Measurements from ENCODE around the gene PLEKHG4B. TPM values are rescaled to one million over a fixed set of nuclear protein-coding genes. Genes with fewer than 3 reads are reported as not detected.

Gene PLEKHG4B
- total RNA-seq, 1 experiment from 2014 or later, result 0.02 TPM

- Histone ChIP-seq H3K9me3 (ENCODE audit: control insufficient read depth in 1 of 2, insufficient read depth in 1 of 2, low read depth in 1 of 2, low read length in 2 of 2) (no peaks in the 10 kb centered on the region), H3K9ac (ENCODE audit: low read length) (no peak overlapping the region), H3K27me3 (ENCODE audit: insufficient read depth, low read length) (peaks cover 8% of the 10 kb centered on the region; the same call in 1 of the 2 replicates), H3K27ac (ENCODE audit: low read depth, low read length) (no peak overlapping the region), H3K36me3 (ENCODE audit: control insufficient read depth in 1 of 2, insufficient read depth in 2 of 2, low read length in 2 of 2) (no peaks in the 10 kb centered on the region), H3K79me2 (ENCODE audit: insufficient read depth, low read length) (no peaks in the 10 kb centered on the region), H4K20me1 (ENCODE audit: insufficient read depth) (no peaks in the 10 kb centered on the region), H3K4me1 (ENCODE audit: control insufficient read depth in 1 of 2, insufficient read depth in 2 of 2, low read length in 2 of 2) (peaks cover 3 to 5% of the 10 kb centered on the region in 2 experiments; a peak in 1 of 4 replicates), H3K4me3 (replicated peaks in 1 of 2; ENCODE audit: low read depth in 1 of 2, low read length in 2 of 2) (no peak overlapping the region), H3K9me2 (ENCODE audit: insufficient read depth) (no peaks in the 10 kb centered on the region), H3K4me2 (ENCODE audit: low read length) (no peak overlapping the region), H2AFZ (ENCODE audit: low read depth, low read length, poor library complexity, severe bottlenecking) (no peak overlapping the region)
- ChIA-PET RAD21 (ENCODE audit: low non-redundant PET in 1 of 2, low total read pairs in 2 of 2, uncharacterized antibody in 2 of 2, unreplicated experiment in 2 of 2) (no interaction called here), CTCF (interaction anchor here (1.5 kb wide), 1 partner anchor 7 kb away, joined by 5 read pairs; no protein-coding TSS in a partner anchor), POLR2A (no interaction called here)
- no peak for ATAC-seq
- TF ChIP-seq CEBPB (IDR thresholded peaks at IDR 0.05; ENCODE audit: low read depth) (no peak), SIN3A (IDR thresholded peaks at IDR 0.05; ENCODE audit: low read depth) (no peak), FOSL1 (IDR thresholded peaks at IDR 0.05; ENCODE audit: low read depth) (no peak), RAD21 (IDR thresholded peaks at IDR 0.05; ENCODE audit: low read depth) (no peak), SRF (IDR thresholded peaks at IDR 0.05; ENCODE audit: low read depth) (no peak), JUND (IDR thresholded peaks at IDR 0.05) (no peak), POLR2AphosphoS5 (IDR thresholded peaks at IDR 0.05; ENCODE audit: low read depth, low read length) (no peak), TCF7L2 (IDR thresholded peaks at IDR 0.05; ENCODE audit: borderline replicate concordance, extremely low read depth, insufficient read depth, insufficient read length) (no peak), ZNF274 (IDR thresholded peaks at IDR 0.05; ENCODE audit: low read depth, low read length) (no peak), EZH2 (IDR thresholded peaks at IDR 0.05) (no peak), ELF1 (IDR thresholded peaks at IDR 0.05; ENCODE audit: borderline replicate concordance, low read depth) (no peak), EZH2phosphoT487 (IDR thresholded peaks at IDR 0.05; ENCODE audit: borderline replicate concordance) (no peak), REST (IDR thresholded peaks at IDR 0.05; ENCODE audit: low read depth) (no peak), ZFX (IDR thresholded peaks at IDR 0.05) (no peak), ATF3 (IDR thresholded peaks at IDR 0.05) (no peak)
- TF ChIP-seq, protein P1, sequence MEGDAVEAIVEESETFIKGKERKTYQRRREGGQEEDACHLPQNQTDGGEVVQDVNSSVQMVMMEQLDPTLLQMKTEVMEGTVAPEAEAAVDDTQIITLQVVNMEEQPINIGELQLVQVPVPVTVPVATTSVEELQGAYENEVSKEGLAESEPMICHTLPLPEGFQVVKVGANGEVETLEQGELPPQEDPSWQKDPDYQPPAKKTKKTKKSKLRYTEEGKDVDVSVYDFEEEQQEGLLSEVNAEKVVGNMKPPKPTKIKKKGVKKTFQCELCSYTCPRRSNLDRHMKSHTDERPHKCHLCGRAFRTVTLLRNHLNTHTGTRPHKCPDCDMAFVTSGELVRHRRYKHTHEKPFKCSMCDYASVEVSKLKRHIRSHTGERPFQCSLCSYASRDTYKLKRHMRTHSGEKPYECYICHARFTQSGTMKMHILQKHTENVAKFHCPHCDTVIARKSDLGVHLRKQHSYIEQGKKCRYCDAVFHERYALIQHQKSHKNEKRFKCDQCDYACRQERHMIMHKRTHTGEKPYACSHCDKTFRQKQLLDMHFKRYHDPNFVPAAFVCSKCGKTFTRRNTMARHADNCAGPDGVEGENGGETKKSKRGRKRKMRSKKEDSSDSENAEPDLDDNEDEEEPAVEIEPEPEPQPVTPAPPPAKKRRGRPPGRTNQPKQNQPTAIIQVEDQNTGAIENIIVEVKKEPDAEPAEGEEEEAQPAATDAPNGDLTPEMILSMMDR (IDR thresholded peaks at IDR 0.05 in 2 of 3, conservative IDR thresholded peaks at IDR 0.05 in 1 of 3; ENCODE audit: borderline replicate concordance in 1 of 3, insufficient read depth in 1 of 3, low read depth in 2 of 3, low read length in 2 of 3), result no peak
- TF ChIP-seq, protein P2, sequence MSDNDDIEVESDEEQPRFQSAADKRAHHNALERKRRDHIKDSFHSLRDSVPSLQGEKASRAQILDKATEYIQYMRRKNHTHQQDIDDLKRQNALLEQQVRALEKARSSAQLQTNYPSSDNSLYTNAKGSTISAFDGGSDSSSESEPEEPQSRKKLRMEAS (IDR thresholded peaks at IDR 0.05), result no peak
- DNase-seq (ENCODE audit: low read depth, low spot score), result no peak
- intact Hi-C loops (cut with micrococcal nuclease), result no loop called here
- BruUV-seq (replicated peaks), result no TSS peak
Measured at GRCh38 chr5:181160-181559, 89.2 kb downstream of the PLEKHG4B start.

Measured in HCT116 (cell line).